Sigmoid colon (tissue), 4 donors: ENCODE results near the gene LRRC7.

Experiments
- CTCF ChIP-seq, 4 experiments: fragments of 450-650 bp in 3 of 4; fragments of 200-600 bp in 1 of 4; IDR thresholded peaks; one replicate each; pipeline ENCODE4 v1.5.1; 2016 to 2019; ENCODE audit warnings: antibody characterized with exemption in 4 of 4, mild to moderate bottlenecking in 3 of 4, moderate library complexity in 2 of 4
- EP300 ChIP-seq, 4 donors: sonication (generic); formaldehyde crosslinking; IDR thresholded peaks; one replicate each; pipeline ENCODE4 v1.6.1; 2017; ENCODE audit warnings: antibody characterized with exemption in 4 of 4
- POLR2A ChIP-seq, 2 donors: fragments of 450-650 bp; IDR thresholded peaks; one replicate each; pipeline ENCODE4 v1.6.1; 2016; ENCODE audit warnings: antibody characterized with exemption in 2 of 2, mild to moderate bottlenecking in 2 of 2, moderate library complexity in 2 of 2

- TF ChIP-seq CTCF (IDR thresholded peaks at IDR 0.05) (no peak), EP300 (IDR thresholded peaks at IDR 0.05) (no peak), POLR2A (IDR thresholded peaks at IDR 0.05) (no peak)
Observed at GRCh38 chr1:69991644-69992043, 423.9 kb downstream of the LRRC7 start.
